ENCODE results near the gene MYOF. TPM values are rescaled to one million over a fixed set of nuclear protein-coding genes. Genes with fewer than 3 reads are reported as not detected.

The MYOF gene
- total RNA-seq, 1 donor from 2014 or later, result 30.4 TPM

DNA sequence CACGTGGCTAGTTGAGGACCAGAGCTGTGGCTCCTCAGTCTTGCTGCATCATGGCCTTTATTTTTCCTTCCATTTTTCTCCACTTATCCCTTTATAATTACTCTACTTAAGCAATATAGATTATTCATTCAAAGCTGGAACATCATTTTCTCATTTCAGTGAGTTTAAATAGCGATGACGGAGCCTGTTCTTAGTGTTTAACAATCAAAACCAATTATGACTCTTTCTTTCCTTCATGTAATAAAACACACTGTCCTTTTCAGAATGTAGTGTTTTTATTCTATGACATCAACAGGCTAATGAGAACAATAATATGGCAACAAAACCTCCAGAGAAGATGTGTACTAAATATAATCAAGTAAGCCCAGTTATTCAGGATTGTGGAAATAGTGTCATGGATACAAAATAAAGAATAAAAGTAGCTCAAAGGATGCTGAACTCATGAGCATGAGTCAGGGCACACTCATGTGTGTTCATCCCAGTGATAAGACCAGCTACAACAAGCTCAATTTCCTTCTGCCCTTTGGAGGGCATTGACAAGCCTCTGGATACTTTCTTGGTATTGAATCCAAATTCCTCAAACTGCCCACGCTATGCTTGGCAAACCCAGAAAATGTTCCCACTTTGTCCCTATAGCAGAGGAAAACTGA lies 220.0 kb downstream of the MYOF start:
- intact Hi-C loops (cut with DNase I), result no loop called here
- DNase-seq (no peak), ATAC-seq (ENCODE audit: poor library complexity) (no peak)

DNA sequence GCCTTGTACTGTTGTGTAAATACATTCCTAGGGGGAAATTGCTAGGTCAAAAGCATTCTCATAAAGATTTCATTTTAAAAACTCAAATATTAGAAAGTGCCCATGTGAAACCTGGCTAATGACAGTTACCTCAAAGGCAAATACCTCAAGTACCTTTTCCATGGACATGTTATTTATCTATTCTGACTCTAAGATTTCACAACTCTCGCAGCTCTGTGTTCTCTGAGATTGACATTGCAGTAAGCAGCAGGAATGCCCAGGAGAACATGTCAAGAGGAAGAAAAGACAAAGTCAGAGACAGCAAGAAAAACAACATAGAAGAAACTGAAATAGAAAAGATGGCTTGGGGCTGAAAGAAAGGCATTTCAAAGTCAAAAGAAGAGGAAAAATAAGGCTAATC lies 221.0 kb downstream of the MYOF start:
- ATAC-seq (ENCODE audit: poor library complexity) (no peak), DNase-seq (no peak)
- intact Hi-C loops (cut with DNase I), result no loop called here

DNA sequence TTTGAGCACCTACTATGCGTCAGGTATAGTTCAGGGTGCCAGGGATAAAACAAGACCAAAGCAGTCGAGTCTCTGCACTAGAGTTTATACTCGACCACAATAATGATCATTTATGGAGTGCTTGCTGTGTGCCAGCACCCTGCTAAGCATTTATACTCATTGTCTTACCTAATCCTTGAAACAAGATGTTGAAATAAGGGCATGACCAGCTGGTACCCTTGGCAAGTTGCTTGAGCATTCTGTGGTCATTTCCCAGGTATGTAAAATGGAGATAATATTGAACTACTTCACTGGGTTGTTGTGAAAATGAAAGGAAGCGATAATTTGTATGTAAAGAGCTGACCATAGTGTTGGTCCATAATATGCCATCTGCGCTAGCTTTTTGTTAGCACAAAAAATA lies 223.0 kb downstream of the MYOF start:
- intact Hi-C loops (cut with DNase I), result no loop called here
- DNase-seq (no peak), ATAC-seq (ENCODE audit: poor library complexity) (no peak)

Other genes with a start within 250 kb of the MYOF start
- 0.59 TPM for gene CEP55, start 14.3 kb upstream of the MYOF start, total RNA-seq
- 0.16 TPM for gene FFAR4, start 84.3 kb upstream of the MYOF start, total RNA-seq
- 4.9 TPM for gene RBP4, start 118.9 kb upstream of the MYOF start, total RNA-seq
- not detected for gene PDE6C, start 130.2 kb upstream of the MYOF start, total RNA-seq
- 11.9 TPM for gene FRA10AC1, start 220.3 kb upstream of the MYOF start, total RNA-seq

Data from Right ventricle myocardium superior (tissue), 1 donor.